ENCODE measurements around the gene CBX7.

Gene CBX7

DNA sequence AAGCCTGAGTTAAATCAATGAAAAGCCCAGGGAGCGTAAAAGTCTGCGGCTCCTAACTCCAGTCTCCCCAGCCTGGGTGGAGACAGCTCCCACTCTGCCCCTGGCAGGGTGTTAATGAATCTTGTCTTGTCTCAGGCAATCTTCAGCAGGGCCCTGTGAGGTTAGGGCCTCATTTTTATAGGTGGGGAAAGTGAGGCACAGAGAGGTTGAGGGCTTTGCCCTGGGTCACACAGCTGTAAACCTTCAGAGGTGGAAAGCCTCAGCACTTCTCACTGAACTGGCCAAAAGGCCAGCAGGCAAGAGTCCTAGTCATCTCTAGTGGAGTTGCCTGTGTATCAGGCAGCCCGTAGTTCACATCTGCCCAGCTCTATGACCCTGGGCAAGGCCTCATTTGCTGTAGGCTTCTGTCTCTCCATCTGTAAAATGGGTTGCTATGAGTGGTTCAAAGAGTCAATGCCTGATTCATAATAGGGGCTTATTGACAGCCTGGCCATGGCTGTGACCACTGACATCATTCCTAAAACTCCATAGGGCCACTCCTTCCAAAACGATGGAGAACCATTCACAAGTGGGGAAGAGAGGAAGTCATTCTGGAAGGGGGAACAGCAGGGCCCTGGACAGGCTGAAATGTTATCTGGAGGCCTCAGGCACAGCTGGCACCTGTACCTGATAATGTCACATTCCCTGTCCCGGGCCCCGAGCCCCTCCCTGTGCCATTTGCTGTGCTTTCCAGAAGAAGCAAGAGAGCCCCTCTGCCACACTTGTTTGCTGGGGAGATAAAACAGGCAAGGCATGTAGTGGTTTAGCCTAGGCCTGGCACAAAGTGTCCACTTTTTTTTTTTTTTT, 6.0 kb downstream of the CBX7 start:
- no peak for DNase-seq

DNA sequence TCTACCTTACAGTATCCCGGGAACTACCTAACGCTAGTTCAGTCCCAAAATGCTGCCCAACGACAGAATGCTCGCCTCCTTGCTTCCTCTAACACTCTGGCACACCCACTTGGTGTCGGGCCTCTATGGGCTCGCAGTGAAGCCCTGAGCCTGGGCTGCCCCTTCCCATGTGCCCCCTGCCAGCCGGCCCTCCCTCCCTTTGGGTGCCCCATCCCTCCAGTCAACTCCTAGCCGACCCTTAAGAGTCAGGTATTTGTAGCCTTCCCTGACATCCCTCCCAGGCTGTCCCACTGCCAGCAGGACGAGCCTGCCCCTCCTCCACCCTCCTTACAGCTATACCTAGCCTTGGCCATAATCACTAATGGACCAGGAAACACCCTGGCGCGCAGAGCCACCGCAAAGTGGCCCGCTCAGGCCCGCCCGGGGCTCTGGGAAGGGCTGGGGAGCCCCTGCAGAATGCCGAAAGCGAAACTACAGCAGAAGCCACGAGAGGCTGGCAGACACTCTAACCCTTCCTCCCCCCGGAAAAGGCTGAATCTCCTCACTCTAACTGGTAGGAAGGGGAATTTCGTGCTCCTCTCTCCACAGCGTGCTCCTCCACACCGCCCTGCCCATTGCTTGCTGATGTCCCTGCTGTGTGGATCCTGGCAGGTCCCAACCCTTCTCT, 8.2 kb downstream of the CBX7 start:
- no peak for DNase-seq

GRCh38 chr22:39142088-39142680, 10.3 kb downstream of the CBX7 start:
- no peak for DNase-seq

- DNase-seq, result no peak
Observed at GRCh38 chr22:39139933-39140332, 12.5 kb downstream of the CBX7 start.

DNA sequence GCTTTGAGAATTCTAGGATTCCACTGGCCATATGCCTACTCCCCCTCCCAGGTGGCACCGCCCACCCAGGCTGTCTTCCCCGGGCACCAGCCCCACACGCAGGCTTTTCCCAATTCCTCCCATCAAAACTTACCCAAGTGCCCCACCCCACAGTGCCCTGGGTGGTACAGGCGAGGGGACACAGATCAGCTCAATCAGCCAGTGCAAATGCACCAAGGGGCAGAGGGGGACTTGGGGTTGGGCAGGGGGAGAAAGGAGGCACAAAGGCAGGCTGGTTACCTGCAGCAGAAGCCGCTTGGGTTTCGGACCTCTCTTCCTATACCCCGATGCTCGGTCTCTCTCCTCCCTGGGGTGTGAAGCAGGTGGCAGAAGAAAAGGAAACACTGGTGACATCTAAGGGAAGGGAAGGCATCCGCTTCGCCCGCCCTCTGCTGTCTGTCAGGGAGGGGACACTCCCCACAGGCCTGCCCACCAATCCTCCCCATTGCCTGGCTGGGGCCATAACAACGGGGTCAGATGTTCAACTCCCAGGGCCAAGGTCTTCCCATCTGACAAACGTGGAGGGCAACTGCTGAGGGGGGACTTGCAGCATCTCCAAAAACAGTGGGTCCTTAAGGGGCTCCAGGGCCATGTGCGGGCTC, 14.0 kb downstream of the CBX7 start:
- DNase-seq, result no peak

GRCh38 chr22:39136317-39136716, 16.2 kb downstream of the CBX7 start:
- DNase-seq, result no peak

- peak in 1 of 2 experiments; percentile 15 for DNase-seq
Observed at GRCh38 chr22:39135092-39135896, 17.2 kb downstream of the CBX7 start.

DNA sequence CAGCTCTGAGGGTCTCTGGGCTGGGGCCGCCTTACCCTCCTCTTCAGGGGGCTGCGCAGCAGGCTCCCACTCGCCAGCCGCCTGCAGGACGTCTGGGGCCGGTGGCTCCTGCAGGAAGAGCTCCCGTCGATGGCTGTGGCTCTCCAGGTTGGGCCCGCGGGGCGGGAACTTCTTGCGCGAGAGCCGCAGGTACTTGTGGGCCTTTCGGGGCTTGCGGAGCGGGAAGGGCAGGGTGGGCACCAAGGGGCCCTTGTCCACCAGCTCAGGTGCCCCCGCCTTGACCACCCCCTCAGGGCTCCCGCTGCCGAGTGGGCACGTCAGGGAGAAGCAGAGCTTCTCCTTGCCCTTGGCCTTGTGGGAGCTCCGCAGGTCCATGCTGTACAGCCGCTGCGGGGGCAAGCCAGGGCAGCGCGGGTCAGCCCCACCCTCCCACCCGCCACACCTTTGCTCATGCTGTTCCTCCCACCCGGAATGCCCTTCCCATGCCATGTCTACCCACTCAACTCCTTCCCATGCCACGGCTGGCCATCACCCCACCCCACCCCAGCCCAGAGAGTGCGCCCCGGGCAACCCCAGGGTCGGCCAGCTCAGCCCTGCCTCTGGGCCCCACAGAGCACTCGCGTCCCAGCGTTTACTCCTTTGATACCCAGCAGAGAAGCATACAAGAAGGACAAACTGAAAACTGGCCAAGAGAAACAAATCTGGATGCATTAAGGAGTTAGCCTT, 18.0 kb downstream of the CBX7 start:
- DNase-seq, result no peak

GRCh38 chr22:39133871-39134270, 18.6 kb downstream of the CBX7 start:
- no peak for DNase-seq

DNA sequence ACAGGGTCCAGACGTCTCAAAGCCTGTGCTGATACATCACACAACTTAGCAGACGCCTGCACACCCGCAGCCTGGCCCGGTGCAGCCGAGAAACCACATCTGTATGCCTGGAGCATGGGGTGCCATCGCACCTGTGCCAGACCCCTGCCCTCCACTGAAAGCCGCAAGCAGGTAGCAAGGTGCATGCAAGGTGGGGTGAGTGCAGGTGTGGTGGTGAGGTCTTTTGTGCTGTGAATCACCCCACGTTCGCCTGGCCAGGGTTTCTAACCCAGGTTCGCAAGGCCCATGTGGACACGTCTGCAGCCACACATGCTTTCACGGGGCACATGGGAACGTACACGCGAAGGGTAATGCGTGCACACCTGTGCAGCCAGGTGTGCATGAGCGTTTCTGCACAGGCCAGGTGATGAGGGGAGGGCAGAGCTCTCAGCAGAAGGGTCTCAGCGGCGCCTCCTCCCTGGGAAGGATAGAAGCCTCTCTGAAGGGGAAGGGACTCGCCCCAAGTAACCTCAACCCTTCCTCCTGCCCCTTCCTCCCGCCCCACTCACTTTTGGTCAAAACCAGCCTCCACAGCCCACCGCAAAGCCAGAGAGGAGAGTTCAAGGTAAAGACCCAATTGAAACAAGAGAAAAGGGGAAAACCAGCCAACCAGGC, 19.5 kb downstream of the CBX7 start:
- no peak for DNase-seq

- DNase-seq, result no peak
Observed at GRCh38 chr22:39132281-39132680, 20.2 kb downstream of the CBX7 start.

- no peak for DNase-seq
Observed at GRCh38 chr22:39130892-39131855, 21.3 kb downstream of the CBX7 start.

- no peak for DNase-seq
Observed at GRCh38 chr22:39130152-39130704, 22.3 kb downstream of the CBX7 start.

GRCh38 chr22:39129746-39130145, 22.7 kb downstream of the CBX7 start:
- no peak for DNase-seq

DNA sequence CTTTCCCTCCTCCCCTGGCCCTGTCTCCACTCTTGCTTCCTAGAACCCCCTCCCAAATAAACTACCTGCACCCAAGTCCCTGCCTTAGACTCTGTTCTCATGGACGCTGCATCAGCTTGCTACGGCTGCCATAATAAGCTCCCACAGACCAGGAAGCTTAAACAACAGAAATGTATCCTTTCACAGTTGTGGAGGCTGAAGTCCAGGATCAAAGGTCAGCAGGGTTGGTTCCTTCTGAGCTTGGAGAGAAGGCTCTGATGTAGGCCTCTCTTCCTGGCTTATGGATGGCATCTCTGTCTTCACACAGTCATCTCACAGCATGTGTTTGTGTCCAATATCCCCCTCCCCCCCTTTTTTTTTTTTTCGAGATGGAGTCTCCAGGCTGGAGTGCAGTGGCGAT, 23.4 kb downstream of the CBX7 start:
- no peak for DNase-seq

- no peak for DNase-seq
Observed at GRCh38 chr22:39128508-39128907, 24.0 kb downstream of the CBX7 start.

DNA sequence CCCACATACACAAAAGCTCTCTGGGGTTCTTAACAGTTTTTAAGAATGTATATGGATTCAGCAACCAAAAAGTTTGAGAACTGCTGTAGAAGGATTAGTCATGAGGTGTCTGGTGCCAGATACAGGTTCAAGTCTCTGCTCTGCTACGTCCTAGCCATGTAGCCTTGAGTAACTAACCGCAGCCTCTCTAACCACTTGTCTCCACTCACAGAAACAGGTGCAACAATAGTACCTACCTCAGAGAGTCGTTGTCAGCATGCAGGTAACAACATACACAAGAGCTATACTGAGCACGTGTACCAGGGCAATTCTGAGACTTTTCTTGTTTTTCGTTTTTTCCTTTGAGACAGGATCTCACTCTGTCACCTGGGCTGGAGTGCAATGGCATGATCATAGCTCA, 26.9 kb downstream of the CBX7 start:
- no peak for DNase-seq

DNA sequence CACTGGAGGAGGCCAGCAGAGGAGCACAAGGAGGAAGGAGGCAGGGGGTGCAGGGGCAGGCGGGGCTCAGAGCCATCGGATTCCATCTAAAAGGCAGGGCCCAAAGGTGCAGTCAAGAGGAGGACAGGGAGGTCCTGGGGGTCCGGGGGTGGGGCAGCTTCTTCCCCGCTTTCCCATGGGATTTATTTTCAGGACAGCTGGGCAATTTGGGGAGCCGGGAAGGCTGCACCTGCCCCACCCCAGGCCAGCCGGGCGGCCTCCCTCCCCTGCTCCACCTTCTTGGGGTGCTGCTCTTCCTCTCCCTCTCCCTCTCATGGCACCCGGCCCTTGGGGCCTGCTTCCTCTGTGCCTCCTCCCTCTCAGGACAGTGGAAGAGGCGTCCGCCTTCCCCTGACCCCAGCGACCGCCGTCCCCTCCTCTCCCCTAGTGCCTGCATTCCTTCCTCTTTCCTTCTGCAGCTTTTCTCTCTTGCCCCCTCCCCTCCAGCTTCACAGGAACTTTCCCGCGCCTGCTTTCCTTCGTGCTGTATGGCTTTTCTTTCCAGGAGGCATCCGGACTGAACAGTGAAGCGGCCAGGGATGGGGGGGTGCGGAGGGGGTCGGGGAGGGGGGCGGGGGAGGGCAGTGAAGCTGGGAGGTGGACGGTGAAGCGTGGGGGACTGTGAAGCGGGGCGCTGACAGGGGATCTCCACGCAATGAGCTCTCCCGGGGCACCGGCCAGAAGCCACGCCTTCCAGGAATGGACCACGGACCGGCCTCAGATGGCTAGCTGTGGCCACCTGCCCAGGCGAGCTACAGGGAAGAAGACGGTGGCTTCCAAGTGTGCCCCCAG, 28.5 kb downstream of the CBX7 start:
- no peak for DNase-seq

All from NCI-H1930 (cell line).